ENCODE measurements around the gene ATG4B. TPM values are rescaled to one million over a fixed set of nuclear protein-coding genes. Genes with fewer than 3 reads are reported as not detected.

ATG4B gene
- total RNA-seq, 1 donor from 2014 or later, result 62.7 TPM

DNA sequence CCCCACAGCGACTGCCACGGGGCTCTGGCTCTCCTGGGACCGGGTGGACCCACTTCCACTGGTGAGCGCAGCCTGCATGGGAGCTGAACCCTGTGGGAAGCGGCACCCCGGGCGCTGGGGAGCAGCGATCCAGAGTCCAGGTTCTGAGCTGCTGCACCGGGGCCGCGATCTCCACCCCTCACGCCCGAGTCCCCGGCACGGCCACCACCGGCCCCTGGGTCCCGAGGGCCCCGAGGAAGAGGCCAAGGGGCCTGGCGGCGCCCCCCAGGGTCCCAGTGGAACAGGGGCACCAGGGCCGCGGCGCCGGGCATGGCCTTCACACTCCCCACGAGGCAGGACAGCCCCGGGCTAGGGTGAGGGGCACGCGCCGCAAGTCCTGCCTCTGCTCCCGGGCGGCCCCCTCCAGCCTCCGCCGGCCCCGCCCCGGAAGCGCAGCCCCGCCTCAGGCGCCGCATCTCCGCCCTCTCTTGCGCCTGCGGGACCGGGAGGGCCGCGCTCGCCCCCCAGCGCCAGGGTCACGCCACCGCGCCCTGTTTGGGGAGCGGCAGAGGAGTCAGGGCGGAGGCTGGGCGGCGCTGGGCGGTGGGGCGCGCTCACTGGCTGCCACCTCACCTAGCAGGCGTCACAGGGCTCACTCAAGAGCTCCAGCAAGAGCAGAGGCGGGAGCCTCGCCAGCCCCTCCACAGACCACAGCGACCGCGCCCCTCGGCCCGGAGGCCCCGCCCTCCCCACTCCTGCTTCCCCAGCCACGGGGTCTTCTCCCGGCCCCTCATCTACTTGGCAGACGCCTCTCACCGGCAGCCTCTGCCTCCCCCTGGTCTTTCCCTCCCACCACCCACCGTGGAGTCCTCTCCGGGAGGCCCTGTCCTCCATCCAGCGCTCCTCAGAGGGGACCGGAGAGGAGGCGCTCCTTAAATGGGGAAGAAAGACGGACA lies 27.4 kb upstream of the ATG4B start:
- Histone ChIP-seq H3K4me3 (peak overlapping the region; percentile 70), H3K4me1 (peaks cover 12% of the 10 kb centered on the region), H3K27me3 (ENCODE audit: low read depth) (no peaks in the 10 kb centered on the region), H3K9me3 (no peaks in the 10 kb centered on the region), H3K36me3 (peaks cover 18% of the 10 kb centered on the region), H3K27ac (peak overlapping the region; percentile 83)
- TF ChIP-seq, protein P1, sequence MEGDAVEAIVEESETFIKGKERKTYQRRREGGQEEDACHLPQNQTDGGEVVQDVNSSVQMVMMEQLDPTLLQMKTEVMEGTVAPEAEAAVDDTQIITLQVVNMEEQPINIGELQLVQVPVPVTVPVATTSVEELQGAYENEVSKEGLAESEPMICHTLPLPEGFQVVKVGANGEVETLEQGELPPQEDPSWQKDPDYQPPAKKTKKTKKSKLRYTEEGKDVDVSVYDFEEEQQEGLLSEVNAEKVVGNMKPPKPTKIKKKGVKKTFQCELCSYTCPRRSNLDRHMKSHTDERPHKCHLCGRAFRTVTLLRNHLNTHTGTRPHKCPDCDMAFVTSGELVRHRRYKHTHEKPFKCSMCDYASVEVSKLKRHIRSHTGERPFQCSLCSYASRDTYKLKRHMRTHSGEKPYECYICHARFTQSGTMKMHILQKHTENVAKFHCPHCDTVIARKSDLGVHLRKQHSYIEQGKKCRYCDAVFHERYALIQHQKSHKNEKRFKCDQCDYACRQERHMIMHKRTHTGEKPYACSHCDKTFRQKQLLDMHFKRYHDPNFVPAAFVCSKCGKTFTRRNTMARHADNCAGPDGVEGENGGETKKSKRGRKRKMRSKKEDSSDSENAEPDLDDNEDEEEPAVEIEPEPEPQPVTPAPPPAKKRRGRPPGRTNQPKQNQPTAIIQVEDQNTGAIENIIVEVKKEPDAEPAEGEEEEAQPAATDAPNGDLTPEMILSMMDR (IDR thresholded peaks at IDR 0.05), result peak; percentile 66
- intact Hi-C loops (cut with DNase I), result no loop called here
- DNase-seq (peak; percentile 93), ATAC-seq (peak; percentile 98)

DNA sequence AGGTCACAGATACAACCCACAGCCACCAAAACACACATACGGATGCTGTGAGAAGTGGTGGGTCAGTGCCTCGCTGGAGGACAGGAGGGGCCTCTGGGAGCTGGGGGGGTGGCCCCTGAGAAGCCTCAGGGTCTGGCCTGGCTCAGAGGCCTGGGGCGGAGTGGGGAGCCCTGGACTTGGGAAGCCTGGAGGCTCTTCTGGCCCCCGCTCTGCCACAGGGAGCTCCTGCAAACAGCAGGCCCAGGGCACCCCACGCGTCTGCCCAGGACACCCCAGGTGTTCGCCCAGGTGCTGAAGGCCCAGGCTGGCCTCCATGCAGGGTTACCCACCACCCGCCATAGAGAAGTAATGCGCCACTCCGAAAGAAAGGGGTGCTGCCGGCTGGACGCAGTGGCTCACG lies 26.4 kb upstream of the ATG4B start:
- no peaks in the 10 kb centered on the region for H3K9me3 ChIP-seq
- peak overlapping the region; percentile 83 for H3K27ac ChIP-seq
- no peak for ATAC-seq
- H3K4me1 ChIP-seq, result peaks cover 16% of the 10 kb centered on the region
- peaks cover 8% of the 10 kb centered on the region for H3K36me3 ChIP-seq
- H3K27me3 ChIP-seq (ENCODE audit: low read depth), result no peaks in the 10 kb centered on the region
- DNase-seq, result no peak
- TF ChIP-seq, protein P1 (IDR thresholded peaks at IDR 0.05), result no peak
- H3K4me3 ChIP-seq, result no peak overlapping the region
- intact Hi-C loops (cut with DNase I), result no loop called here

DNA sequence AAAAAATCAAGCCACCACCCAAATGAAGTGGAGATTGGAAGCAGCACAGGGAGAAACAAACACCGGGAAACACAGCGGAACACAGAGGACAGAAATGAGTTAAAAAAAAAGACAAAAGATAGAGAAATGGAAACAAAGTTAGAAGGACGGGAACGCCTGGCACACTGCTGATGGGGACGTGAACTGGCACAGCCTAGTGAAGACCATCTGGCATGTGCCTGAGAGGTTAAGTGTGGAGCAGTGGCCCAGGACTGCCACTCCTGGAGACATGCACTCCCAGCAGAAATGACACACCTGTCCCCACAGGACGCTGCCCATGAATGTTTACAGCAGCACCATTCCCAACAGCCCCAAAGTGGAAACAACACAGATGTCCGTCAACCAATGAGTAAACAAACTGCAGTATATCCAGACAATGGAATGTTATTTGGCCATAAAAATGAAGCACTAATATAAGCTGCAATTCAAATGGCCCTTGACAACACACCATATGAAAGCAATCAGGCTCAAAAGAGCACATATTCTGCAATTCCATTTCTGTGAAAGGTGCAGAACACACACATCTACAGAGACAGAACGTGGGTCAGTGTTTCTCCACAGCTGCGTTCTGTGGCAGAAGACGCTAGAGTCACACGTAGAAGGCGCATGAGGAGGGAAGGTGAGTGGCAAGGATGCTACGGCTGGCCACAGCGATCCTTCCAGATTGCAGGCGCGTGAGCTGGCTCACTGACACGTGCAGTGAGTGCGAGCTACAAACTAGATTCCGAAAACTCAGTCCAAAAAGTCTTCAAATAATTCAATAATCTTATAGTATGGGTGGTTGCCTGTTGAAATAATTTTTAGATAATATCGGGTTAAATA lies 25.1 kb upstream of the ATG4B start:
- ATAC-seq (no peak), DNase-seq (no peak)
- Histone ChIP-seq H3K27ac (peak overlapping the region; percentile 10), H3K9me3 (no peaks in the 10 kb centered on the region), H3K27me3 (ENCODE audit: low read depth) (no peaks in the 10 kb centered on the region), H3K4me3 (no peak overlapping the region), H3K36me3 (no peaks in the 10 kb centered on the region), H3K4me1 (peaks cover 19% of the 10 kb centered on the region)
- TF ChIP-seq, protein P1 (IDR thresholded peaks at IDR 0.05), result no peak
- intact Hi-C loops (cut with DNase I), result no loop called here

DNA sequence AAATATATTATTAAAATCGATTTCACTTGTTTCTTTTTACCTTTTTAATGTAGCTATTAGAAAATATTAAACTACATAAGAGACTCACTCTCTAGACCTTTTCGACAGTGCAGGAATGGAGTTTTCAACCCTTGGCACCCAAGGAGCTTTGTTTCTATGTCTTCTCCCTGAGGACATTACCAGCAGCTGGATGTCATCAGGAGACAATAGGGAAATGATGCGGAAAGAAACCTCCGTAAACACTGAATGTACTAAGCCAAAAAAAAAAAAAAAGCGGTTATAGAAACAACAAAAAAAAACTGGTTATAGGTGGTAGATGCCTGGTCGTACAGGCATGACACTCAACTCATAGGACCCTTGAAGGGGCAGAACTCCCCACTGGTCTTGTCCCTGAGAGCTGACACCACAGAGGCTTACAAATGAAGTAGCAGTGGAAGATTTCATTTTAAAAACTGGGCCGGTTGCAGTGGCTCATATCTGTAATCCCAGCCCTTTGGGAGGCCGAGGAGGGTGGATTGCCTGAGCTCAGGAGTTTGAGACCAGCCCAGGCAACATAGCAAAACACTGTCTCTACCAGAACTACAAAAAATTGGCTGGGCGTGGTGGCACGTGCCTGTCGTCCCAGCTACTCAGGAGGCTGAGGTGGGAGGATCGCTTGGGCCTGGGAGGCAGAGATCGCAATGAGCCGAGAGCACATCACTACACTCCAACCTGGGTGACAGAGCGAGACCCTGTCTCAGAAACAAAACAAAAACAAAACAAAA lies 24.3 kb upstream of the ATG4B start:
- TF ChIP-seq, protein P1 (IDR thresholded peaks at IDR 0.05), result no peak
- H3K4me1 ChIP-seq, result peaks cover 27% of the 10 kb centered on the region
- H3K4me3 ChIP-seq, result no peak overlapping the region
- no peaks in the 10 kb centered on the region for H3K27me3 ChIP-seq (ENCODE audit: low read depth)
- intact Hi-C loops (cut with DNase I), result no loop called here
- no peak for DNase-seq
- no peak for ATAC-seq
- no peaks in the 10 kb centered on the region for H3K9me3 ChIP-seq
- H3K36me3 ChIP-seq, result no peaks in the 10 kb centered on the region
- H3K27ac ChIP-seq, result no peak overlapping the region

DNA sequence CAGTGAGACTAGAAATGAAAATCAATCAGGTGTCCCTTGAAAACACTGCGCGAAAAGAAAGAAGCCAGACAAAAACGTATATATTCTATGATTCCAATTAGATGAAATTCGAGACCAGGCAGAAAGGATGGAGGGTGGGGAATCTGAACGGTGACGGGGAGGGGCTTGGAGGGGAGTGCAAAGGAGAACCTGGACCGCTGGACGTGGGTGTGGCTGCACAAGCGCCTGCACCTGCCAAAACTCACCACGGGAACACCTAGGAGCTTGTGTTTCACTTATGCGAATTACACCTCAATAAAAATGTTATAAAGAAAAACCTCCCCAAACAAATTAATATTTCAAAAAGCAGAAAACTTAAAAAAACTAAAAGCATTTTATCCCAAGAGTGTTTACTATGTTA lies 22.5 kb upstream of the ATG4B start:
- Histone ChIP-seq H3K36me3 (peaks cover 5% of the 10 kb centered on the region), H3K27me3 (ENCODE audit: low read depth) (no peaks in the 10 kb centered on the region), H3K4me3 (no peak overlapping the region), H3K4me1 (peaks cover 19% of the 10 kb centered on the region), H3K27ac (no peak overlapping the region), H3K9me3 (no peaks in the 10 kb centered on the region)
- intact Hi-C loops (cut with DNase I), result no loop called here
- TF ChIP-seq, protein P1 (IDR thresholded peaks at IDR 0.05), result no peak
- DNase-seq, result no peak
- no peak for ATAC-seq

All from lower lobe of right lung (tissue), 2 donors.